Measurements from ENCODE around the gene TMPRSS11B. TPM values are rescaled to one million over a fixed set of nuclear protein-coding genes. Genes with fewer than 3 reads are reported as not detected.

Gene TMPRSS11B
- total and polyA plus RNA-seq, 3 experiments from 2014 or later, result not detected

DNA sequence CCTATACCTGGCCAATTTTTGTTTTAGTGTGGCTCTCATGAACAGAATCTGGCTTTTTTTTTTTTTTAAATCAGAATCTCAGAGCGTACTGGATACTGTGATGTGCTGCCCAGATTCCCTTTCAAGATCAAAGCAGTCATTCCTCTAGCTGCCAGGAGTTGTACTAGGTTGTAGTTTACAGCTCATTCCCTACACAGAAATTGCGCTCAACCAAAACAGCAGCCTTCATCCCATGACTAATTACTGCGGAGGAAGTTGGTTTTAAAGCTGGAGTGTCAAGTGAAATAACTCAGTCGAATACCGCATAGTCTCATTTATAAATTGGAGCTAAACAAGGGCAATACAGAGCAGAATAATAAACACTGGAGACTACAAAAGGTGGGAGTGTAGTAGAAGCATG, 12.2 kb upstream of the TMPRSS11B start:
- H3K9me3 Mint-ChIP-seq, result no peaks in the 10 kb centered on the region
- no peak for DNase-seq
- Histone ChIP-seq H3K9me3 (ENCODE audit: low read length) (no peaks in the 10 kb centered on the region), H3K4me3 (ENCODE audit: low read length) (no peak overlapping the region), H3K27ac (ENCODE audit: low read depth, low read length) (no peak overlapping the region), H3K4me1 (ENCODE audit: insufficient read depth, low read length) (no peaks in the 10 kb centered on the region), H3K36me3 (ENCODE audit: insufficient read depth, low read length) (no peaks in the 10 kb centered on the region), H3K27me3 (ENCODE audit: insufficient read depth, low read length, poor library complexity, severe bottlenecking) (no peaks in the 10 kb centered on the region)
- peaks cover 2 to 19% of the 10 kb centered on the region in 2 donors for H3K27me3 Mint-ChIP-seq
- ChIA-PET POLR2A (no interaction called here), CTCF (no interaction called here)
- H3K27ac Mint-ChIP-seq, result no peak overlapping the region
- H3K4me3 Mint-ChIP-seq, result no peak overlapping the region
- no peaks in the 10 kb centered on the region for H3K4me1 Mint-ChIP-seq
- H3K36me3 Mint-ChIP-seq, result no peaks in the 10 kb centered on the region

DNA sequence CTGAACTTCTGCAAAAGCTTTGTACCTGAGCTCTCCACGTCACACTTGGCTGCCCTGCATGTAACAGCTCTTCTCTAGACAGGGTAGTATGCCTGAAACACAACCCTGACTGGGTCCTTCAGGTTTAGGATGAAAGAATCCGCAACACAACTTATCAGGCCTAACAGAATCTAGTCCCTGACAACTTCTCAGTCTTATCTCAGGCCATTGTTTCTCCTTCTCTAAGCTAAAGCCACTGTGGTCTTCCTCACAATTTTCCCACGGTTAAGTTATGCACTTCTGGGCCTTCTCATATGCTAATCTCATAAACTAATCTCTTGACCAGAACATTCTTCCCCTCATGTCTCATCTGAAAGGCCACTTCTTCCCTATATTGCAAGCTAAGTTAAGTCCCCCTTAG, 10.8 kb upstream of the TMPRSS11B start:
- H3K27ac ChIP-seq (ENCODE audit: low read depth, low read length), result no peak overlapping the region
- H3K36me3 ChIP-seq (ENCODE audit: insufficient read depth, low read length), result no peaks in the 10 kb centered on the region
- H3K9me3 ChIP-seq (ENCODE audit: low read length), result no peaks in the 10 kb centered on the region
- Mint-ChIP-seq H3K27me3 (peaks cover 2 to 18% of the 10 kb centered on the region in 2 donors), H3K9me3 (no peaks in the 10 kb centered on the region), H3K36me3 (no peaks in the 10 kb centered on the region), H3K4me1 (no peaks in the 10 kb centered on the region), H3K4me3 (no peak overlapping the region), H3K27ac (peak overlapping the region in 1 of 8 donors; percentile 28)
- CTCF ChIA-PET, result no interaction called here
- H3K4me3 ChIP-seq (ENCODE audit: low read length), result no peak overlapping the region
- no peaks in the 10 kb centered on the region for H3K27me3 ChIP-seq (ENCODE audit: insufficient read depth, low read length, poor library complexity, severe bottlenecking)
- POLR2A ChIA-PET, result no interaction called here
- no peak for DNase-seq
- no peaks in the 10 kb centered on the region for H3K4me1 ChIP-seq (ENCODE audit: insufficient read depth, low read length)

- CTCF ChIA-PET, result no interaction called here
- Histone ChIP-seq H3K4me1 (ENCODE audit: insufficient read depth, low read length) (no peaks in the 10 kb centered on the region), H3K36me3 (ENCODE audit: insufficient read depth, low read length) (no peaks in the 10 kb centered on the region), H3K9me3 (ENCODE audit: low read length) (no peaks in the 10 kb centered on the region), H3K27me3 (ENCODE audit: insufficient read depth, low read length, poor library complexity, severe bottlenecking) (no peaks in the 10 kb centered on the region), H3K27ac (ENCODE audit: low read depth, low read length) (no peak overlapping the region), H3K4me3 (ENCODE audit: low read length) (no peak overlapping the region)
- no peaks in the 10 kb centered on the region for H3K9me3 Mint-ChIP-seq
- H3K36me3 Mint-ChIP-seq, result no peaks in the 10 kb centered on the region
- H3K27me3 Mint-ChIP-seq, result peaks cover 2 to 17% of the 10 kb centered on the region in 2 donors
- H3K4me3 Mint-ChIP-seq, result no peak overlapping the region
- POLR2A ChIA-PET, result no interaction called here
- no peaks in the 10 kb centered on the region for H3K4me1 Mint-ChIP-seq
- H3K27ac Mint-ChIP-seq, result no peak overlapping the region
- no peak for DNase-seq
Observed at GRCh38 chr4:68250151-68250930, 4.8 kb upstream of the TMPRSS11B start.

DNA sequence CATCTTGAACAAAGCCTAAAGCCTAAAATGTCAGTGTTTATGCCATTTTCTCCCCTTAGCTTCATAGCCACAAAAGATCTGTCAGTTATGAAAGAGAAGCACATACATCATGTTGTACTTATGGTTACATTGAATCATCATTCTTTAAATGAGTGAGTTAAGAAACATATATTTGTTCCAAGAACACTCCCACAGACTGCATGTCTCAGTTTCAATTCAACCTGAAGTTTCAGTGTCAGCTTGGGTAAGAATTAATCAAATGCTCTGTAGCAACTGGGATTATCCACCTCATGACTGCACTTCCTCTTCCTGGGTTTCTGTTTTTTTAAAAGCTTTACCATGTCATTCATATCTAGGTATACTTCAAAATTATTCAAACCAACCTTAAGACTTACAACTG, 3.9 kb upstream of the TMPRSS11B start:
- H3K36me3 Mint-ChIP-seq, result no peaks in the 10 kb centered on the region
- H3K4me3 Mint-ChIP-seq, result no peak overlapping the region
- H3K27ac Mint-ChIP-seq, result no peak overlapping the region
- H3K27me3 ChIP-seq (ENCODE audit: insufficient read depth, low read length, poor library complexity, severe bottlenecking), result no peaks in the 10 kb centered on the region
- DNase-seq, result no peak
- H3K4me1 ChIP-seq (ENCODE audit: insufficient read depth, low read length), result no peaks in the 10 kb centered on the region
- peaks cover 2 to 16% of the 10 kb centered on the region in 2 donors for H3K27me3 Mint-ChIP-seq
- no peak overlapping the region for H3K4me3 ChIP-seq (ENCODE audit: low read length)
- H3K36me3 ChIP-seq (ENCODE audit: insufficient read depth, low read length), result no peaks in the 10 kb centered on the region
- CTCF ChIA-PET, result no interaction called here
- H3K4me1 Mint-ChIP-seq, result no peaks in the 10 kb centered on the region
- H3K9me3 ChIP-seq (ENCODE audit: low read length), result no peaks in the 10 kb centered on the region
- POLR2A ChIA-PET, result no interaction called here
- no peak overlapping the region for H3K27ac ChIP-seq (ENCODE audit: low read depth, low read length)
- no peaks in the 10 kb centered on the region for H3K9me3 Mint-ChIP-seq

- Mint-ChIP-seq H3K36me3 (no peaks in the 10 kb centered on the region), H3K9me3 (no peaks in the 10 kb centered on the region), H3K27me3 (peaks cover 4 to 24% of the 10 kb centered on the region in 2 donors), H3K27ac (no peak overlapping the region), H3K4me1 (no peaks in the 10 kb centered on the region), H3K4me3 (no peak overlapping the region)
- Histone ChIP-seq H3K4me1 (ENCODE audit: insufficient read depth, low read length) (no peaks in the 10 kb centered on the region), H3K4me3 (ENCODE audit: low read length) (no peak overlapping the region), H3K27ac (ENCODE audit: low read depth, low read length) (no peak overlapping the region), H3K27me3 (ENCODE audit: insufficient read depth, low read length, poor library complexity, severe bottlenecking) (no peaks in the 10 kb centered on the region), H3K9me3 (ENCODE audit: low read length) (no peaks in the 10 kb centered on the region), H3K36me3 (ENCODE audit: insufficient read depth, low read length) (no peaks in the 10 kb centered on the region)
- ChIA-PET POLR2A (no interaction called here), CTCF (no interaction called here)
- no peak for DNase-seq
Observed at GRCh38 chr4:68240620-68241019, 4.9 kb downstream of the TMPRSS11B start.

- no peaks in the 10 kb centered on the region for H3K27me3 ChIP-seq (ENCODE audit: insufficient read depth, low read length, poor library complexity, severe bottlenecking)
- no peaks in the 10 kb centered on the region for H3K9me3 Mint-ChIP-seq
- no peak overlapping the region for H3K27ac ChIP-seq (ENCODE audit: low read depth, low read length)
- no peaks in the 10 kb centered on the region for H3K4me1 ChIP-seq (ENCODE audit: insufficient read depth, low read length)
- POLR2A ChIA-PET, result no interaction called here
- no peak for DNase-seq
- H3K27ac Mint-ChIP-seq, result no peak overlapping the region
- H3K36me3 Mint-ChIP-seq, result no peaks in the 10 kb centered on the region
- no peaks in the 10 kb centered on the region for H3K4me1 Mint-ChIP-seq
- H3K27me3 Mint-ChIP-seq, result peaks cover 2 to 3% of the 10 kb centered on the region in 2 donors
- H3K9me3 ChIP-seq (ENCODE audit: low read length), result no peaks in the 10 kb centered on the region
- no peak overlapping the region for H3K4me3 ChIP-seq (ENCODE audit: low read length)
- no peak overlapping the region for H3K4me3 Mint-ChIP-seq
- no peaks in the 10 kb centered on the region for H3K36me3 ChIP-seq (ENCODE audit: insufficient read depth, low read length)
- CTCF ChIA-PET, result no interaction called here
Observed at GRCh38 chr4:68228568-68228967, 16.9 kb downstream of the TMPRSS11B start.

GRCh38 chr4:68218044-68218443, 27.4 kb downstream of the TMPRSS11B start:
- CTCF ChIA-PET, result no interaction called here

GRCh38 chr4:68216501-68216900, 29.0 kb downstream of the TMPRSS11B start:
- ChIA-PET POLR2A (no interaction called here), CTCF (no interaction called here)

More at GRCh38 chr4:68218044-68218443, 27.4 kb downstream of the TMPRSS11B start:
- H3K27ac ChIP-seq (ENCODE audit: low read depth, low read length), result no peak overlapping the region
- no peaks in the 10 kb centered on the region for H3K9me3 ChIP-seq (ENCODE audit: low read length)
- Mint-ChIP-seq H3K9me3 (peaks cover 0 to 3% (median 0%) of the 10 kb centered on the region in 5 donors), H3K27me3 (peaks cover 0 to 23% of the 10 kb centered on the region in 2 donors), H3K4me1 (no peaks in the 10 kb centered on the region), H3K36me3 (no peaks in the 10 kb centered on the region), H3K27ac (no peak overlapping the region), H3K4me3 (no peak overlapping the region)
- DNase-seq, result no peak
- no peak overlapping the region for H3K4me3 ChIP-seq (ENCODE audit: low read length)
- POLR2A ChIA-PET, result no interaction called here
- no peaks in the 10 kb centered on the region for H3K36me3 ChIP-seq (ENCODE audit: insufficient read depth, low read length)
- no peaks in the 10 kb centered on the region for H3K27me3 ChIP-seq (ENCODE audit: insufficient read depth, low read length, poor library complexity, severe bottlenecking)
- no peaks in the 10 kb centered on the region for H3K4me1 ChIP-seq (ENCODE audit: insufficient read depth, low read length)

More at GRCh38 chr4:68216501-68216900, 29.0 kb downstream of the TMPRSS11B start:
- no peaks in the 10 kb centered on the region for H3K9me3 ChIP-seq (ENCODE audit: low read length)
- no peak overlapping the region for H3K4me3 ChIP-seq (ENCODE audit: low read length)
- Mint-ChIP-seq H3K4me3 (no peak overlapping the region), H3K36me3 (no peaks in the 10 kb centered on the region), H3K27me3 (peaks cover 0 to 23% of the 10 kb centered on the region in 2 donors), H3K27ac (no peak overlapping the region), H3K4me1 (no peaks in the 10 kb centered on the region), H3K9me3 (peaks cover 0 to 3% (median 0%) of the 10 kb centered on the region in 5 donors)
- no peaks in the 10 kb centered on the region for H3K4me1 ChIP-seq (ENCODE audit: insufficient read depth, low read length)
- H3K27me3 ChIP-seq (ENCODE audit: insufficient read depth, low read length, poor library complexity, severe bottlenecking), result no peaks in the 10 kb centered on the region
- no peak overlapping the region for H3K27ac ChIP-seq (ENCODE audit: low read depth, low read length)
- H3K36me3 ChIP-seq (ENCODE audit: insufficient read depth, low read length), result no peaks in the 10 kb centered on the region
- no peak for DNase-seq
